ENCODE data around the gene TMEM135. TPM values are rescaled to one million over a fixed set of nuclear protein-coding genes. Genes with fewer than 3 reads are reported as not detected.

The TMEM135 gene
- total and polyA plus RNA-seq, 2 donors (not counting 1 experiment from before 2014, with no cell fraction given): 2.7 to 19.5 TPM

DNA sequence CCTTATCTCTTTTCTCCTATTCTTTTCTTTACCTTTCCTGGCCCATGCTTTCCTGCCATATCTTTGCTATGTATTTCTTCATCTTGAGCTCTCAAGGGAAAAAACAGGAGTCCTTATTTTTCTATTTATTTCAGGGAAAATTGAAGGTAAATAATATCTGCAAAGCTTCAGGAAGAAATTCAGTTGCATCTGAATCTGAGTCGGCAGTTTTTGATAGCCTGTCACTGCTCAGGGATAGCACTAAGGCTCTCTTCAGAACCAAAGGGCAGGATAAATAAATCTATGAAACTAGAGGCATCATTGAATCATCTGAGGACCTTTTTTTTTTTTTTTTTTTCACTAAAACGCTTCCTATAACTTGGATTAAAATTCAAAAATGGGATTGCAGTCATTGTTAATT, 288.9 kb downstream of the TMEM135 start:
- no peaks in the 10 kb centered on the region for H3K27me3 ChIP-seq (replicated peaks in 1 of 4; ENCODE audit: control extremely low read depth in 1 of 4, control insufficient read depth in 3 of 4, insufficient read depth in 4 of 4, low read length in 3 of 4)
- intact Hi-C loops (cut with micrococcal nuclease): no loop called here
- ATAC-seq (ENCODE audit: low read depth): no peak
- no peak overlapping the region for H3K27ac ChIP-seq (ENCODE audit: low read length in 2 of 2)
- H3K27ac Mint-ChIP-seq: no peak overlapping the region
- H4K20me1 ChIP-seq (ENCODE audit: control insufficient read depth, insufficient read depth, low read length, poor library complexity, severe bottlenecking): no peaks in the 10 kb centered on the region
- CTCF ChIA-PET: no interaction called here
- H3K9me3 ChIP-seq (ENCODE audit: control extremely low read depth in 1 of 3, control insufficient read depth in 2 of 3, insufficient read depth in 1 of 3, low read length in 2 of 3): no peaks in the 10 kb centered on the region
- TF ChIP-seq CTCF (IDR thresholded peaks at IDR 0.05) (no peak), EZH2 (IDR thresholded peaks at IDR 0.05; ENCODE audit: borderline replicate concordance, insufficient read depth, low read depth, low read length, poor library complexity, severe bottlenecking) (no peak)
- no peaks in the 10 kb centered on the region for H3K4me1 ChIP-seq (ENCODE audit: control insufficient read depth in 2 of 2, insufficient read depth in 2 of 2, low read length in 2 of 2)
- no peaks in the 10 kb centered on the region for H3K27me3 Mint-ChIP-seq
- H3K9me3 Mint-ChIP-seq (ENCODE audit: insufficient read depth): no peaks in the 10 kb centered on the region
- WGBS (ENCODE audit: insufficient coverage): no CpG with 5 or more reads among the region's 2 CpGs
- H2AFZ ChIP-seq (ENCODE audit: insufficient read depth, low read depth, low read length, poor library complexity, severe bottlenecking): no peak overlapping the region
- no peak overlapping the region for H3K9ac ChIP-seq (ENCODE audit: low read length)
- no peak for DNase-seq
- POLR2A ChIA-PET: no interaction called here
- H3K4me3 ChIP-seq (ENCODE audit: control extremely low read depth in 1 of 5, extremely low read depth in 1 of 5, insufficient read depth in 1 of 5, low read depth in 2 of 5, low read length in 4 of 5): no peak overlapping the region
- no peak overlapping the region for H3K4me3 Mint-ChIP-seq
- H3K79me2 ChIP-seq (ENCODE audit: control insufficient read depth, insufficient read depth, low read length): no peaks in the 10 kb centered on the region
- H3K4me2 ChIP-seq (replicated peaks; ENCODE audit: low read depth, low read length, poor library complexity, severe bottlenecking): no peak overlapping the region
- H3K36me3 ChIP-seq (replicated peaks in 1 of 2; ENCODE audit: control extremely low read depth in 1 of 2, control insufficient read depth in 1 of 2, extremely low read depth in 1 of 2, insufficient read depth in 2 of 2, low read length in 1 of 2): peaks cover 0 to 3% of the 10 kb centered on the region in 2 experiments
- no peaks in the 10 kb centered on the region for H3K4me1 Mint-ChIP-seq

DNA sequence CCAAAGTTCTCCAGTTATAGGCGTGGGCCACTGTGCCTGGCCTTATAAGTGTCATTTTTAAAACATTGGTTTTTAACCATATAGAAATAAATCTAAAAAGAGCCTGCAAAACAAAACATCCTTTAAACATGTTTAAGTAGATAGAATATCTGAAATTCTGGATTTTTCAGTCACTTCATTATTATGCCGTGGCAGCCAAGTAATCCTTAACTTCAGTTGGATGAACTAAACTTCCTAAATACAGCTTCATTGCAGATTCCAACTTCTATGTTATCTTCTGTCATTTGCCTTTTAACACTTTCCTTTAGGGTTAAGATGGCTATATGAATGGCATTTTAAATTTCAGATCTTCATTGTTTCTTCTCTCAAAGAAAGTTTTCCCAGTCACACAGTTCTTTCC, 291.4 kb downstream of the TMEM135 start:
- no peak for ATAC-seq (ENCODE audit: low read depth)
- ChIA-PET POLR2A (no interaction called here), CTCF (interaction anchor here (3.5 kb wide), 1 partner anchor 23 kb away, joined by 11 read pairs; no protein-coding TSS in a partner anchor)
- Histone ChIP-seq H3K4me1 (ENCODE audit: control insufficient read depth in 2 of 2, insufficient read depth in 2 of 2, low read length in 2 of 2) (no peaks in the 10 kb centered on the region), H3K79me2 (ENCODE audit: control insufficient read depth, insufficient read depth, low read length) (no peaks in the 10 kb centered on the region), H4K20me1 (ENCODE audit: control insufficient read depth, insufficient read depth, low read length, poor library complexity, severe bottlenecking) (no peaks in the 10 kb centered on the region), H3K9ac (ENCODE audit: low read length) (no peak overlapping the region), H3K9me3 (ENCODE audit: control extremely low read depth in 1 of 3, control insufficient read depth in 2 of 3, insufficient read depth in 1 of 3, low read length in 2 of 3) (no peaks in the 10 kb centered on the region), H3K36me3 (replicated peaks in 1 of 2; ENCODE audit: control extremely low read depth in 1 of 2, control insufficient read depth in 1 of 2, extremely low read depth in 1 of 2, insufficient read depth in 2 of 2, low read length in 1 of 2) (no peaks in the 10 kb centered on the region), H3K4me3 (ENCODE audit: control extremely low read depth in 1 of 5, extremely low read depth in 1 of 5, insufficient read depth in 1 of 5, low read depth in 2 of 5, low read length in 4 of 5) (no peak overlapping the region), H3K27ac (ENCODE audit: low read length in 2 of 2) (no peak overlapping the region), H2AFZ (ENCODE audit: insufficient read depth, low read depth, low read length, poor library complexity, severe bottlenecking) (no peak overlapping the region), H3K4me2 (replicated peaks; ENCODE audit: low read depth, low read length, poor library complexity, severe bottlenecking) (no peak overlapping the region), H3K27me3 (replicated peaks in 1 of 4; ENCODE audit: control extremely low read depth in 1 of 4, control insufficient read depth in 3 of 4, insufficient read depth in 4 of 4, low read length in 3 of 4) (no peaks in the 10 kb centered on the region)
- no peak overlapping the region for H3K27ac Mint-ChIP-seq
- DNase-seq: no peak
- no peak overlapping the region for H3K4me3 Mint-ChIP-seq
- TF ChIP-seq EZH2 (IDR thresholded peaks at IDR 0.05; ENCODE audit: borderline replicate concordance, insufficient read depth, low read depth, low read length, poor library complexity, severe bottlenecking): no peak
- TF ChIP-seq CTCF (IDR thresholded peaks at IDR 0.05): no peak
- intact Hi-C loops (cut with micrococcal nuclease): no loop called here
- no peaks in the 10 kb centered on the region for H3K27me3 Mint-ChIP-seq
- no peaks in the 10 kb centered on the region for H3K4me1 Mint-ChIP-seq
- WGBS (ENCODE audit: insufficient coverage): no CpG with 5 or more reads among the region's 2 CpGs
- no peaks in the 10 kb centered on the region for H3K9me3 Mint-ChIP-seq (ENCODE audit: insufficient read depth)
